NK-92 treated with Interleukin-12 subunit alpha and Interleukin-12 subunit beta, amount 100 ng/mL, for 24 hours (cell line): ENCODE data around the gene DIP2C.
"Not testable (repeated sequence)": the region's sequence is repeated elsewhere in the genome, so short reads cannot be mapped to it uniquely, and the experiment has no call there.

ENCODE experiments used
- DNase-seq: peaks from one replicate; lab custom pipeline; 2025; lab: John Stamatoyannopoulos, UW

Gene DIP2C

DNA sequence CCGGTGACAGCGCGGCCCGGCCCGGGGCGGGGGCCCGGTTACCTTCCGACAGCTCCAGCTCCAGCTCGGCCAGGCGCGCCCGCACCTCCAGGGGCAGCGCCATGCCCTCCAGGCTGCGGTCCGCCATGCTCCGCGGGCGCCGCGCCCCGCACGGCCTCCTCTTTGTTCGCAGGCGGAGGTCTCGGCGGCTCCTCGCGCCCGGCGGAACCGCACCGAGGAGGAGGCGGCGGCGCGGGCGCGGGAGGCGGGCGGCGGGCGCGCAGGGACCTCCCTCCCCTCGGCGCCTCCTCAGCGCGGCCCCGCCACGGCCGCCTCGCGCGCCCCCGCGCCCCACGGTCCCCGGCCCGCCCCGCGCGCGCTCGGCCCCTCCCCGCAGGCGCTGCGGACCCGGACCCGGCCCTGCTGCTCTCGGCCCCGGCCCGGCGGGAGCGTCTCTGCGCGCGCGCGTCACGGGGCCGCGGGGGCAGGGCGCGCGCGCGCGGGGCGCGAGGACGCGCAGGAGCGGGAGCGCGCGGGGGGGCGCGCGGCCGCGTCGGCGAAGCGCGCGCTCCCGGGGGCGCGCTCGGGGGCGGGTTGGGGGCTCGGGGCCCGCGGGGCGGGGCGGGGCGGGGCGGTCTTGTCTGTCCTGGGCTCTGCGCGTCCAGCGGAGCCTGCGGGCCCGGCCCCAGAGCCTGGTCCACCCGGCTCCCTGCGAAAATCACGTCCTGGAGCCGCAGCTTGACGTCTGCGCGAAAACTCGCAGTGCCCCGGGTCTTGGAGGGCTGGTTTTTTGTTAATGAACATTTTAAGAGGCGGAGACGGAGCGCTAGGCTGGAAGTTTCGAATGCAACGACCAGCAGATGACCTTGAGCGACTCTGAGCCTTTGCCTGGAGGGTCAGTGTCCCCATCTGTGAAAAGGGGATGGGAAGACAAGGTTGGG is at the start of gene DIP2C:
TSS of gene DIP2C (minus strand) at position 217 of the 920 bp plus-strand sequence. CDS start at position 127, 90 bp downstream.
- DNase-seq: no peak

DNA sequence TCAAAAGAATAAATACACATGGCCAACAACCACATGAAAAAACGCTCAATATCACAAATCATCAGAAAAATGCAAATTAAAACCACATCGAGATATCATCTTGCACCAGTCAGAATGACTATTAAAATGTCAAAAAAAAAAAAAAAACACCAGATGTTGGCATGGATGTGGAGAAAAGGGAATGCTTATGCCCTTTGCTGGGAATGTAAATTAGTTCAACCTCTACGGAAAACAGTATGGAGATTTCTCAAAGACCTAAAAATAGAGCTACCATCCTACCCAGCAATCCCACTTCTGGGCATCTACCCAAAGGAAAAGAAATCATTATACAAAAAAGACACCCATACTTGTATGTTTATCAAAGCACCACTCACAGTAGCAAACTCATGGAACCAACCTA is 45.0 kb upstream of the DIP2C start:
- no peak for DNase-seq

- no peak for DNase-seq
These were observed 43.6 kb upstream of the DIP2C start for GRCh38 chr10:733086-733485.

- DNase-seq: no peak
These were observed 39.7 kb upstream of the DIP2C start for GRCh38 chr10:729213-729612.

DNA sequence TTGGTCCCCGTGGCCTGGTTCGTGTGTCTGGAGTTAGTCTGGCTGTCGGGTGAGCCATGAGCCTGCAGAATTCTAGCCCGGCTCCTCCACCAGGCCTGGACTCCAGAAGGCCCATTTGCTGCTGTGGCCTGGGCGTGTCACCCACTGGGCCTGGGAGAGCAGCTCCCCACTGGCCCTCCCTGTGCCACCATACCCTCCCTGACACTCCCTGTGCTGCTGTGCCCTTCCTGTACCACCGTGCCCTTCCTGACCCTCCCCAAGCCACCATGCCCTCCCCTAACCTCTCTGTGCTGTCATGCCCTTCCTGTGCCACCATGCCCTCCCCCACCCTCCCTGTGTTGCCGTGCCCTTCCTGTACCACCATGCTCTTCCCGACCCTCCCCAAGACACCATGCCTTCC is 39.1 kb upstream of the DIP2C start:
- no peak for DNase-seq

DNA sequence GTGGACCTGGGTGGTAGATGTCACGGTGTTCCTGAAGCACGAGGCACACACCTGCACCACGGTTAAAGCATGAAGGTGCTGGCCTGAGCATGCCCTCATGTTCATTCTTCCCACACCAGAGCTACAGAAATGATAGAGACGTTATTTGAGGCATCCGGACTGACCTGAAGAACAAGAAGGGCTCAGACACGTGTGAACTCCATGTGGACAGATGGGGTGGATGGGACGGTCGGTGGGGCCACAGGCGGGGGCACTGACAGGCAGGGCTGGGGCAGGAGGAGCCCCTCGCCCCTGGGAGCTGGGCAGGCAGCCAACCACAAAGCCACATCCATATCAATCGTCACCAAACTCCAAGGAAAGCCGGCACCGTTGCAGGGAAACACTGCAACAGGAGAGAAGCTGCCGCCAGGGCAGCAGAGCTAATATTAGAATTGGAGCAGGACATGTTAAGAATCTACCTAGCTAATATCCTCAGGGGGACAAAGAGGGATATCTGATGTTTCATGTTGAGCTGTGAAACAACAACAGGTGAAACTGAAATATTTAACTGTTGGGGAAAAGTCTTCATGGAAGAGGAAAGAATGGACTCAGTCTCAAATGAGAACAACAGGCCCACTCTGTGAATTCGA is 37.8 kb upstream of the DIP2C start:
- no peak for DNase-seq

- no peak for DNase-seq
These were observed 36.3 kb upstream of the DIP2C start for GRCh38 chr10:725786-726185.

- DNase-seq: no peak
These were observed 35.8 kb upstream of the DIP2C start for GRCh38 chr10:725302-725701.

GRCh38 chr10:723973-724372 is 34.5 kb upstream of the DIP2C start:
- no peak for DNase-seq

DNA sequence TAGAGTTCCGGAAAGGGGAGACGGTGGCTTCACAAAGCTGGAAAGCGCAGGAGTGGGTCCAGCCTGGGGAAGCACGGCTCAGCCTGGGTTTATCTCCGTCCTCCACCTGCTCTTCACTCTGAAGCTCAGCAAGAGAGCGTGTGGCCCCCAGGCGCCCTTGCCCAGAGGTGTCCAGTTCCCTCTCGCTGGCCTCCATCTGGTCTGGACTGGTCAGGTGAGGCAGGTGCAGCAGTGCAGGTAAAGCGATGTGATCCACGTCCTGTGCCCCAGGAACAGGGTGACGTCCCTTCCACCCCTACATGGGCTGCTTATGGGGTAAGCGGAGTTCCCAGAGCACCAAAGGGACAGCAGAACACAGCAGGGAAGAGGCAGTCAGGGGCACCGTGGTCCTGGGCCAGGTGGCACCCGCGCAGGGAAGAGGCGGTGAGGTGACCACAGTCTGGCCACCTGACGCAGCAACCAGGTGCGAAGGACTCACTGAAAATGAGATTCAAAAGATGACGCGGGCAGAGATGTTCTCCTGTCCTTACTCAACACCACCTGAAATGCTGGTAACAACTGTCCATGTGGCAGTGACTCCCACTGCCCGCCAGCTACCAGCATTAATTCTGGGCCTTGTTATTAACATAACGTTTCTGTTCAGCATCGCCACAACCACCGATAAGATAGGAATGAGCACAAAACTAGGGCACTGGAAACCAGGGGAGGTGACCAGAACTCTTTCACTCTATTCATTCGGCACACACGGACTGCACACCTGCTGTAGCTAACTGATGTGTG is 33.0 kb upstream of the DIP2C start:
- no peak for DNase-seq

DNA sequence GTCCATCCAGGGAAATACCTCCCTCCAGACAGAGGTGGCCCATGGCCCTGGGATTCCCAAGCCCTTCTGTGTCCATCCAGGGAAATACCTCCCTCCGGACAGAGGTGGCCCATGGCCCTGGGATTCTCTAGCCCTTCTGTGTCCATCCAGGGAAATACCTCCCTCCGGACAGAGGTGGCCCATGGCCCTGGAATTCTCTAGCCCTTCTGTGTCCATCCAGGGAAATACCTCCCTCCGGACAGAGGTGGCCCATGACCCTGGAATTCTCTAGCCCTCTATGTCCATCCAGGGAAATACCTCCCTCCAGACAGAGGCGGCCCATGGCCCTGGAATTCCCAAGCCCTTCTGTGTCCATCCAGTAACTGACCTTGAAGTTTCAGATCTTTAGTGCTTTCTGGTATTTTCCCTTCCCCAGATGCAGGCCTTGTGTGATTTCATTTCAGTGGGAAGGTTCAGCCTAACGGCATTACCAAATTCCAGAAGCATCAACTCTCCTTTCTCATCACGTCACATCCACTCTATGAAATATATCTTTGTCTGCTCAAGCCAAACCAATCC is 28.8 kb upstream of the DIP2C start:
- no peak for DNase-seq

DNA sequence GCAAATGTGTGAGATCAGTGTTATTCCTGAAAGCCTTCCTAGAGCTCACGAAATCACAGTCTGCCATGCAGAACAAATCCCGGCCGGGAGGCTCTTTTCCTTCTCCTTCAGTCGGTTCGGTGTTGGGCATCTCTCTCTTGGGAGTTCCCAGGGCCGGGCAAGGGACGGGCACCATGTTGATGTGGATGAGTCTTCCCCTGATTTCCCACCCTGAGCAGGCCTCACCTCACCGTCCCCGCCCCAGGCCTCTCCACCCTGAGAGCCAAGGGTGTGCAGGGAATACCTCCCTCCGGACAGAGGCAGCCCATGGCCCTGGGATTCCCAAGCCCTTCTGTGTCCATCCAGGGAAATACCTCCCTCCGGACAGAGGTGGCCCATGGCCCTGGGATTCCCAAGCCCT is 28.0 kb upstream of the DIP2C start:
- no peak for DNase-seq

- no peak for DNase-seq
These were observed 27.4 kb upstream of the DIP2C start for GRCh38 chr10:716821-717220.

GRCh38 chr10:714214-714613 is 24.7 kb upstream of the DIP2C start:
- DNase-seq: no peak

DNA sequence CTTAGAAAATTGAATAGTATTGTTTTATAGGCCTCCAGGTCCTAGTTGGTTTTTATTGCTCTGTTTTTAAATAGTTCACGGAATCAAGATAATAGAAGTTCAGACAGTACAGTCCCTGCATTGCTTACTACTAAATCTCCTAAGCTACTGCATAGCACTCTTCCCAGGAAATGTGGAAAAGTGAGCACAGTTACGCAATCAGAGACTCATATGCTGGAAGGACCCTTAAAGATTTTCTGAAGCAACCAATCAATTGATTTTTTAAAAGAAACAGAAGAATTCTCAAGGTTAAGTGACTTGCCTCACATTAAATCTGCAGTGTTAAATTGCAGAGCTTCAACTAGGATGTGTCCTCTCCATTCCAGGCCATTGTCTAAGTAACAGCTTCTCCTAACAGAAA is 23.1 kb upstream of the DIP2C start:
- DNase-seq: no peak

DNA sequence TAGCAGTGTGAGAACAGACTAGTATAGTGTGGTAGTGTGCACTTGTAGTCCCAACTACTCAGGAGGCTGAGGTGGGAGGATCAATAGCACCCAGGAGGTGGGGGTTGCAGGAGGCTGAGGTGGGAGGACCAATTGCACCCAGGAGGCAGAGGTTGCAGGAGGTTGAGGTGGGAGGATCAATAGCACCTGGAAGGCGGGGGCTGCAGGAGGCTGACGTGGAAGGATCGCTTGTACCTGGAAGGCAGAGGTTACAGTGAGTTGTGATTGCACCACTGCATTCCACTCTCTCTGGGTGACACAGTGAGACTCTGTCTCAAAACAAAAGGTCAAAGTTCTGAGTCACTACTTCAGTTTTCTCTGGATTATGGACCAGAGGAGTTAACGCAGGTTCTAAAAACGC is 22.6 kb upstream of the DIP2C start:
- no peak for DNase-seq

- no peak for DNase-seq
These were observed 18.4 kb upstream of the DIP2C start for GRCh38 chr10:707861-708260.

- DNase-seq: no peak
These were observed 18.0 kb upstream of the DIP2C start for GRCh38 chr10:707456-707855.

DNA sequence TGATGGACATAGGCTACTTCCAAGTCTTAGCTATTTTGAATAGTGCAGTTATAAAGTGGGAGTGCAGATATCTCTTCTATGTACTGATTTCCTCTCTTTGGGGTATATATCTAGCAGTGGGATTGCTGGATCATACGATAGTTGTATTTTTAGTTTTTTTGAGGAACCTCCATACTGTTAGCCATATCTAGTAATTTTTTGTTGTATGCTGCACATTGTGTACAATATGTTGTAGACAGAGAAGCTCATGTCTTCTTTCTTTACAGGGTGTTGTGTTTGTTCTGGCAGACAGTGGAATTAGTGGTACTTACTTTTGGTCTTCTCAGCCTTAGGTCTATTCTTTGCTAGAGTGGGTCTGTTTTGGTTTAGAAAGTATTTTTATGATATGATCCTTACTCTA is 13.7 kb upstream of the DIP2C start:
- no peak for DNase-seq

GRCh38 chr10:700183-700582 is 10.7 kb upstream of the DIP2C start:
- not testable (repeated sequence) for DNase-seq

DNA sequence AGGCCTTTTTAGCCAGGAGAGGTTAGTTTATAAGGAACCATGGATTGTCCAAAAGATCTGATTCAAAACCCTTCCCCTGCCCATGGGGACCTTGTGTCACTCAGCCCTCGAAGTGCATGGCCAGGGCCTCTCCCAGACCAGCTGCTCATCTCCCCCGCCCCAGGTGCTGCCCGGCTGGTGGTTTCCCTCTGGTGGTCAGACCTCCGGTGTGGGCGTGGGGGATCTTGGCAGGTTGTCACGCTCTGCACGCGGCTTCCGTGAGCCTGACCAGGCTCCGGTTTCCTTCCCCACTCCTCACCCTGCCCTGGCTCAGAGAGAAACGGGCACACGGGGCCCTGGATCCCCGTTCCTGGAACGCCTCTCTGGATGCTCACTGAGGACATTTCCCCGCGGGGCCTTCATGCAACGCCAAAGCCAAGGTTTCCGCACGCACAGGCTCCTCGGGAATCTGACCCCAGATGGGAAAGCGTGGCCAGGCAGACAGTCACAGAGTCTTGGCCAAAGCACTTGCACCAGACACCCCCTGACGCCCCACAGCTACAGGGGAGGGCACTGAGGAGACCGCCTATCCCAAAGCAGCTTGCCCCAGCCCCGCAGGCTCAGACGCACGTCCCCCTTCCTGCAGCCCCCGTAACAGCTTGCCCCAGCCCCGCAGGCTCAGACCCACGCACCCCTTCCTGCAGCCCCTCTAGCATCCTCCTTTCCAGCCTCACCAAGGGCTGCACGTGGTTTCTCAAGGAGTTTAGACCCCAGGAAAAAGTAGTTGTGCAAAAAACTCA is 7.8 kb upstream of the DIP2C start:
- no peak for DNase-seq

GRCh38 chr10:695396-695795 is 5.9 kb upstream of the DIP2C start:
- no peak for DNase-seq
